NCI-H1436 treated with DMSO at 0.1 percent for 48 hours (cell line): ENCODE measurements around the gene C3orf18.

Experiments used
- DNase-seq: peaks from one replicate; lab custom pipeline; 2025; lab: John Stamatoyannopoulos, UW

C3orf18 gene

DNA sequence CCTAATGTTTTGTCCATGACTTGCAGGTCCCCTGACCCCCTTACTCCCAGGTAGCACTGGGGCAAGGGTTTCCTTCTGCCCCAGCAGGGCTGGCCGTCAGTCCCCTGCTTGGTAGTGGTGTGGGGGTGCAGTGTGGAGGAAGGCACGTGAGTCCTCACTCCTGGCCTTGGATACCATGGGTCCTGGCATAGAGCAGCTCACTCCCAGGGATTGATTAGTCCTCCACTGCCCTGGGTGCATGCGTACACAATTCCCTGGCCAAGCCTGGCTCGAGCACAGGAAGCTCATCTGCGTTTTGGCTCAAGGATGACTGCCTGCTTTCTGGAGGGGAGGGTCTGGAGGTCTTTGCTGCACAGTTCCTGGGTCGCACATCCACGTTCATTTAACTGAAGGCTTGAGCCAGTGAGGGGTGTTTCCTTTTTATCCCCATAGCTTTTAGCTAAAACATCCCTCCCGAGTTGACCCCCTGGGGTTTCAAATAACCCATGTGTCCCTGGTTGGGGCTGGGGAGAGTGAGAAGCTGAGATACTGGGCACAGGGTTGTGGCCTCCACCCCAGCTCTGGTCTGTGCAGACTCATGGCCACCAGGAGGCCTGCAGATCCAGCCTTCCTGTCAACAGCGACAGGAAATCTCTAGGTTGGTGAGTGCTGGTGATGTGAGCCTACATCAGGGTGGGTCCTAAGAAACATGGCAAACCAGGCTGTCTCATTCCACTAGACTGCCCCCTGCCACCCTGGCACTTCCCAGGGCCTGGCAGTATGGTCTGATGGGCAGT lies 13.3 kb upstream of the C3orf18 start:
- DNase-seq, result no peak

DNA sequence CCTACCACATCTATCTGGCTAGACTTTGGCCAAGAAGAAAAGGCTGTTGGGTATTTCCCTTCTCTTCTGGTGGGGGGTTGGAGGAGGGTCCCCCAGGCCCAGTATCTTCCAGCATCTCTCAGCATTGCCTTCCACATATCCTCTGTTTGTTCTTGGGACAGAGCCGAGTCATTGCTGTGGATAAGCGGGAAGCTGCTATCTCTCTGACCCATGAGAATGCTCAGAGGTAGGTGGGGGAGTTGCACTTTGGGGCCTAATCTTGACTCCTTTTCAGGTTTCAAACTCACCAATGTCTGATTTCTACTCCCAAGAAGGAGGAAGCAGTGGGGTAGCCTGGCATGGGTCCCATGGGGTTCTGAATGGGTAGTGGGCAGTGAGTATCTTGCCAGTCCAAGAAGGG lies 9.8 kb upstream of the C3orf18 start:
- no peak for DNase-seq

DNA sequence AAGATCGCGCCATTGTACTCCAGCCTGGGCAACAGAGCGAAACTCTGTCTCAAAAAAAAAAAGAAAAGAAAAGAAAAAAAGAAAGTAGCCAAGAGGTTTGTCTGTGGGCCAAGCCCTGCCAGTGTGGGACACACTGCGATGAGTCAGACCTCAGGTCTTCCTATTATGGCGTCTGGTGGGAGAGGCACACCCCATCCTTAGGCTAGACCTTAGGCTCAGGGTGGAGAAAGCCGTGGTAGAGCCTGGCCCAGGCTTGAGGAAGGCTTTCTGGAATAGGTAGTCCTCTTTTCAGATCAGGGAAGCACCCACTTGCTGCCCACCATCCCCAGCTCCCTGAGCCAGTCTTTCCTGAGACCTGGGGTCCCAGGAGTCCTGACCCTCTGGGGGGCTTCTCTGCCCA lies 7.8 kb upstream of the C3orf18 start:
- DNase-seq, result no peak

DNA sequence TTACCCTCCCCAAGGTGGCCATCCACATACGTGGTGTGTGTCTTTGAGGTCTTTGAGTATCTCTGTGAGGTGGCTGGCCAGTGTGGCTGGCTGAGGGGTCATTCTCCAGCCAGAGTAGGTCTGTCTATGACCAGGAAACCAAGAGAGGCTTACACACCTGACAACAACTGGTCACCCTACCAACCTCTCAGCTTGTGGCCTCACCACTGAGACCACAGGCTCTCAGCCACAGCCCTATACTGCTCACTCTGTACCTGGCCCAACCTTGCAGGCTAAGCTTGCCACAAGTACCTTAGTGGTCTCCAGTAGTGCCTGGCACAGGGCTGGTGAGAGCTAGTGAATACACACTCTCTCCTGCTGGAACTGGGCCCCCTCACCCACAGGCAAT lies 6.9 kb upstream of the C3orf18 start:
- no peak for DNase-seq

DNA sequence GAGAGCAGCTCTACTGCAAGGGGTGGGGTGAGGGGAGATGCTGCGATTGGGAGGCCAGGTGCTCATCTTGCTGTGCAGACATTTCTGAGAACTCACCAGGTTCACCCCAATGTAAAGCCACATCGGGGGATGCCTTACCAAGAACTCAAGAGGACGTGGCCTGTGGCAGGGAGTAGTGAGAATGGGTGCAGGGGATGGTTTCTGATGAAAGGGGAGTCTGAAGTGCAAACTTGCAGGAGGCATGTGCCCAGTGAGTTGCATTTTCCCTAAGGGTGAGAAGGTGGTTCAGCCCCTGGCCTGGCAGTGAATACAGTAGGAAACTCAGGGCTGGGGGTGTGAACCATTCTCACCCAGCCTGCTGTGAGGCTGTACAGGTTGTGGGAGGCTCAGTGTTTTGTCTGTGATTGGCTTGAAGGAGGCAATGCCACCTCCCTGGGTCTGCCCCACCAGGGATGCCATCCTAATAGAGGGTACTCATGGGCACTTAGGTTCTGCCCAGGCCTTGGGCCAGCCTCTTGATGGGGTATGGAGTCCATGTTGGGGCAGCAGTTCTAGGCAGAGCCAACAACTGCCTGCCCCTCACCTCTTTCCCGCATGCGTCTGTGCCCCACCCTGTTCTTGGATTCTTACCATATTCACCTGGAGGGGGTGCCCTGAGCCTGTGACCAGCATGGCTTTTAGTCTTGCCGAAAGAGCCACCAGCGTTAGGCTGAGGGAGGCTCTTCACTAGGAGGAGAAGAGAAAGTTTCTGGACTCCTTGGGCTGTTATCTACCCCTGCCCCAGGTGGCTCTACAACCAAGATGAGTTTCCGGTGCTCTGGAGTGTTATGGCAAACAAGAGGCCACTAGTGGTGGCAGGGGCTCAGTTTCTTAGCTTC lies 6.3 kb upstream of the C3orf18 start:
- no peak for DNase-seq

DNA sequence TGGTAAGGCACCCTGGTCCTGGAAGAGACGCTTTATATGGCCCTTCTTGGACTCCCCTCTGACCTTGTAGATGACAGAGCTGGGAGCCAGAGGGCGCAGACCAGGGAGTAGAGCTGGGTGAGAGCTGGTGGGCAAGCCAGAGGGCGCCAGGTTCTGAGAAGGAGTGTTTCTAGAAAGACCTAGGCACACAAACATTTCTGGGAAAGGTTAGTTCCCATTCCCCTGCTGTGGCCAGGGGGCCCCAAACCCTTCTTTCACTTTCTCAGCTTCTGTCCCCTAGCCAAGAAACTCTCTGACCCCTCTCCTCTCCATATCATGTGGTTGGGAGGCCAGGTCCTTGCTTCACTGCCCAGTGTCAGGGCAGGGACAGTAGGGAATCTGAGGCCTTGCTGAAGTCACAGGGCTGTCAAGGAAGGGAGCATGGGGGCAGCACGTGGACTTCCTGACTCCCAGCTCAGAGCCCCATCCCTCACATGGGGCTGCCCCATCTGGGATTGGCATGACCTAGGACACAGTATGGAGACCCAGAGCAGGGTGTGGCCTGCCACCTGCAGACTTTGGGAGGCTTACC lies 5.3 kb upstream of the C3orf18 start:
- DNase-seq, result no peak

DNA sequence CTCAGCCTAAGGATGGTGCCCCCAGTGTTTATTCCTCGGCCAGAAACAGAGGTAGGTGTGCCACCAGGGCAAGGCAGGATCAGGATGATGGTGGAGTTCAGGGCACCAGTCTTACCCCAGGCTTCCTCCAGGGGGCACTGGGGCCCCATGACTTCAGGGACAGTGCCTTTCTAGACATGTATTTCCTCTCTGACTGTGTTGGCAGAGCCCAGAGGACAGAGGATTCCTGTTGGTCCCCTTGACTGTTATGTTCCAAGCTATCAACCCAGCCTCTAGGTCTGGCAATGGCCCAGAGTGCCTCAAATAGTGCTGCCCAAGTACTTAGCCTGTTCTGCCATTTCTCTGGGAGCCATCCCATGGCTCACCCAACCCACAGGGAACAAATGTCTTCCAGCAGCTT lies 4.6 kb upstream of the C3orf18 start:
- DNase-seq, result no peak

DNA sequence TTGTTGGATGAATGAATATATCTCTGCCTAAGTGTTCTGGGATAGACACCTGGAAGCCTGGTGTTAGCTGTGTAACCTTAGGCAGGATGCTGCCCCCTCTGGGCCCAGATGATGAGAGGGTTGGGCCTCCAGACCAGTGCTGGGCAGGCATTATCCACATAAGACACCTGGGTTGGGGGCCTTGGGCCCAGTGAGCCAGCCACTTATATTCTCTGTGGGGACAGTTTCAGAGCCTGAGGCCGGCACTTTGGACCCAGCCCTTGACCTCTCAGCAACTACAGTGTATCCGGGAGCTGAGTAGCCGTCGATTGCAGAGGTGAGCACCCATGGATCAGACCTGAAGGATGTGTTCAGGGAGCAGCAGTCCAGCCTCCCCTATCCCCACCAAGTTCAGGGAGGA lies 3.9 kb upstream of the C3orf18 start:
- DNase-seq, result no peak

DNA sequence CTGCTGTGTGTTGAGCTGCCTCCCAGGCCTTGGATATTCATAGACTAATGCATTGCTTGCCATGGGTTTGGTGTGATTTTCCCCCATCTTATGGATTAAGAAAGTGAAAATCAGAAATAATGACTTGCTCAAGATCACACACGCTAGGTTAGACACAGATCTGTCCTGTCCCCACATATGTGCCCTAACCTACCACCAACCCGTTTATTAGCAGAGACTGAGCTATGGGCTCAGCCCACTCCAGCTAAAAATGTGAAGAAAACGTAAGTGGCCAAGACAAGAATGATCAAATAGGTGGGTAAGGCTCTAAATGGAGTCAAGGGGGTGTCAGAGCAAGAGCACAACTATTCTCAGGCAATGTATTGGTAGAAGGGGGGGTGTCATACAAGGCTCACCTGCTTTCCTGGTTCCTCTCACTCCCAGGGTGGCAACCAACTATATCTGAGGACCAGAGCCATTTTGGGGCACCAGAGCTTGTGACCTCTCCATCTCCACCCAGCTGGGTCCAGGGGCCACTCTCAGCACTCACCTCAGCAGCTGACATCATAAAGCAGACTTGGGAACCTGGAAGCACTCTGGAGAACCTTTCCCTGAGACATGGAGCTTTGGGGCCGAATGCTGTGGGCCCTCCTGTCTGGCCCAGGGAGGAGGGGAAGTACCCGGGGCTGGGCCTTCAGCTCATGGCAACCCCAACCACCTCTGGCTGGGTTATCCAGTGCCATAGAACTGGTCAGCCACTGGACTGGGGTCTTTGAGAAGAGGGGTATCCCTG lies 3.1 kb upstream of the C3orf18 start:
- no peak for DNase-seq

DNA sequence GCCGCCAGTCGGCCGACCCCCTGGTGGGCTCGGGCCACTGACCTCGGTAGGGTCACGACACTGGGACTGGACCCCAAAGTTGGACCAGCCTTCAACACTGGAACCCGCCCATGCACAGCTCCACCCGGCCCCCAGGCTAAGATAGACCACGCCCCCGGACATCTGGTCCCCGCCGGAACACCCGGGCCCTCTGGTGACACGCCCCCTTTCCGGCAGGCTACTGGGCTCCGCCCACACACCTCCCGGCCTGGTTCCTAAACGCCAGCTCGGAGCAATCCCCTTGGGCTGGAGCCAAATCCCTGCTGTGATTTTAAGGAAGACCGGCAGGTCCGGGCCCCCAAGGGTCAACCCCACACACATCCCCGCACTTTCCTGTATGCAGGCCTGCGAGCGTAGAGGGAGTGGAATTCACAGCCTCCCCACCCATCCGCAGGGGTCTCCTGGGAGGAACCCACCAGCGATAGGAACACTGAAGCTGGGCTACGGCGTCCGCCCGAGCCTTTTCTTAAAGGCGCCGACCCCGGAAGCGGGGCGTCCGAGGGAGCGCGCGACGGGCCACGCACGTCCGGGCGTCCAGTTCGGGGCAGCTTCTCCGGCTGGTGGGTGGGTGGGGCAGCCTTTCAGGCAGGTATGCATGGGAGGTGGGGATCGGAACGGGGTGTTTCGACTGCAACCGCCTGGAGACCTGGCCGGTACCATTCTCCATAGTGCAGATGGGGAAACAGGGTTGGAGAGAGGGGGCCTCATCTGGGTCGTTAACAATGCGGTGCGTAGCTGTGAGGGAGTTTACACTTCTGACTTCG lies 1.6 kb upstream of the C3orf18 start, which contains the start of gene HEMK1:
TSS of gene HEMK1 (plus strand) at position 576 of the 803 bp plus-strand sequence. CDS start 1,583 bp downstream, outside the sequence.
- peak; percentile 43 for DNase-seq

DNA sequence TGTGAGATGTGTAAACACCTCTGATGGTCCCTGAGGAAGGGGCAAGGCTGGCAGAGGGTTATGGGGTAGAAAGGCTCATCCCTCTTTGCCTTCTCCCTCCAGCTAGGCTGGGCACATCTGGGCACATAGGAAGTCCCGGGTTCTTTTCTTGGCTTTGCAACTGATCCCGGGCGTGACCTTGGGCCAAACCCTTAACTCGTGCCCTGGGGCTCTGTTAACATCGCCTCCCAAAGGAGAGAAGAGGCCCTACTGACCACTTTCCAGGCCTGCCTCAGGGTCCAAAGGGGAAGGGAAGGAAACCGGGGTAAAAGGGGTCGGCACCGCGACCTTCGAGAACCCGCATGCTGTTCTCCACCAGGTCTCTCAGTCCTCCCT lies 549 bp downstream of the C3orf18 start:
- DNase-seq, result no peak

DNA sequence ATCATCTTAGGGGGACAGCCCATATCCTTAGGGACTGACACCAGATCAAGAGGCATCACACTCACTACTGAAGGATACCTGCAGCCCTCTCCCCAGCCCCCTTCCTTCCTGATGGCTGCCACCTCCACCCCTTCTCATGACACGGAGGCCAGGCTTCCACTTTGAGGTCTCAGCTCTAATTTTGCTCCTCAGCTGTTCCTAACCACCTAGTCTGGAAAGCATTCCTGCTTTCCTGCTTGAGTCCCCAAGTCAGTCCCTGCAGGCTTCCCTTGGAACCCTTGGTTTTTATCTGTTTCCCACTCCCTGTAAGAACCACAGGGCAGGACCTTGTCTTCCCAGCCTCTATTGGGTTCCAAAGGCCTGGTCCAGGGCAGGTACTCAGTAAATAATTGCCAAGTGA lies 3.2 kb downstream of the C3orf18 start:
- no peak for DNase-seq

DNA sequence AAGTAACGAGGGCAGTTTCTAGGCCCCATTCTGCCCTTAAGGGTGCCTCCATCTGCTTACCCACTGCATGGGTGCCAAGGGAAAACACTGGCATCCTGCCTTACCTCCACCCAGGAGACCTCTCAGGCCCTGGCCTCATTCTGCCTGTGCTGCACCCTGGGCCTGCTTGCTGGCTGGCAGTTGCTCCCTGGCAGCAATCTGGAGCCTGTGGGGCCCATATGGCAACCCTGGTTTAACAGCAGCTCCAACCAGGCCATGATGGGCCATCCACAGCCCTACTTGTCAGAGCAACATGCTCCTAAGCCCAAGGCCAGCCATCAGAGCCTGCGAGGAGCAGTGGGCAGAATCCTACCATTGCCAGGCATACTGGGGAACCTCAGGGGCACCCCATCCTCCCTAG lies 3.7 kb downstream of the C3orf18 start:
- DNase-seq, result no peak

DNA sequence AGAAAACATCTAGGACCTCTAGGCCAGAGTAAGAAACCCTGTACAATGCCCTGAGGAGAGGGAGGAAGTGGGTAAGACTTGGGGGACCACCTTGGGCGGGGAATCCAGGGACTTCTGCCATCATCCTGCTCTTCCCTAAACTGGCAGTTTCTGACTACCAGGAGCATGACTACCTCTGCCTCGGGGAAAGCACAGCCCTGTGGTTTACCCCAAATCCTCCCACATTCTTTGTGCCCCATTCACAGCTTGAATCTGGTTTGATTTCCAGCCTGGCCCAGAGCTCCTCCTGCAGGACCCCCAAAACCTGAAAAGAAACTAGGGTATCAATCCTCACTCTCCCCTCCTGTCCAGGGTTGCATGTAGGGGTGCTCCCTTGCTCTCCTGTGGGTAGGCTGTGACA lies 4.7 kb downstream of the C3orf18 start:
- no peak for DNase-seq

DNA sequence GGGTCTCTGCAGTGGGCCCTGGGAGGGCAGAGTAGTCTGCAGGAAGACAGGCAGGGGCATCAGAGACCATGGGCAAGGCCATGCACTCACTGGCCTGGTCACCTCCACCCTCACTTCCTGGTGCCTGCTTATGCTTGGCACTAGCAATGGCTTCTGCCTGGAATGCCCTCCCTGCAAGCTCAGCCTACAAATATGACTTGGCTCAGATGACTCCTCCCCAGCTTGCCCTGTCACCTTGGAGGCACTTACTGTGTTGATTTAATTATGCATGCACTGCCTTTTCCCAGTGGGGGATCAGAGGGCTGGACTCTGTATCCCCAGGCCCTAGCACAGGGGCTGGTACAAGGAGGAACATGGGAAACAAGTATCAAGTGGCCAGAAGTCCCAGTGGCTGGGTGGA lies 7.8 kb downstream of the C3orf18 start:
- no peak for DNase-seq

DNA sequence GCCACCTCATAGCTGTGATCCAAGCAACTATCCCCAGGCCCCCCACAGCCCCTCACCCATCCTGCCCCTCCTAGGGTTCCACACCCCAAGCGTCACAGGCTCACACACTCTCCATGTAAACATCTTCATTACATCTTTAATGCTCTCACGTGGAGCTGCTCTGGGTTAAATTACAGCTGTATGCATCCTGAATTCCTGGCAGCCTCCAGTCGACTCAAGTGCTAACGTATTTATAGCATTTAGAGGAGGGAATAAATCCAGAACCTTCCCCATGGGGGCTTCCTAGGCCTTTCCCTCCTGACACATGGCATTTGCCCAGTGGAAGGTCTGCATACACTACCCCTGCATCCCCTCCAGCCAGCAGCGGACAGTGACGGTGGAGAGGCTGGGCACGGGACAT lies 9.6 kb downstream of the C3orf18 start:
- no peak for DNase-seq

DNA sequence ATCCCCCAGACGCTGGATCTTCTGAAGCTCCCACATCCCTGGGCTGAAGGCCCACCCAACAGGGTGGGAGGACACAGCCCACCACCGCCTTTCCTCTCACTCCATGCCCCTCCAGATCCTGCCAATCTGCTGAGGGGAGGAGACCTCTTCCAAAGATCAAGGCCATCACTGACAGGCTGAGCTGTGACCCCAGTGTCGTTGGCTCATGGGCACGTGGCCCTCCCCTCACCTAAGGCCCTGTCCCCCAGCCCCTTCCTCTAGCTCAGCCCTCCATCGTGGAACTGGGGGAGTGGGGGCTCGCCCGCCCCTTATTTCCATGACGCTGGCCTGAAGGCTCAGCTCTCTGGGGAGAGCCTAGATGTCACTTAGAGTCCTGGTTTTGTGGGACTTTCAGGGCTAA lies 10.4 kb downstream of the C3orf18 start:
- no peak for DNase-seq

DNA sequence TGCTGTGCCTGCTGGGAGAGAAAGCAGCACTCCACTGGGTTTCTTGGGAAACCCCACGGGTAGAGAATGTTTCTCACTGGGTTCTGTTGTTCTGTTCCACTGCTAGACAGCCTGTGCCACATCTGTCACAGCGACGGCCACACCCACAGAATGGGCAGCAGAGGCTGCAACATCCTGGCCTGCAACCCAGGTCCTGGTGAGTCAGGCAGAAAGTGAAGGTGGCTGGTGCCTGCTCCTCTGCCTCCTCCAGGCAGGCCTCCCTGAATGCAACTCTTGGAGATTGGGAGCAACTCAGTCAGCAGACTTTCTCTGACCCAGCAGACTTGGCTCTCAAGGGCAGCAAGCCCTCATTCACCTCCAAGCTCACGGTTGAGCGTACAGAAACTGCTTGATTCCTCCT lies 13.0 kb downstream of the C3orf18 start:
- DNase-seq, result no peak

DNA sequence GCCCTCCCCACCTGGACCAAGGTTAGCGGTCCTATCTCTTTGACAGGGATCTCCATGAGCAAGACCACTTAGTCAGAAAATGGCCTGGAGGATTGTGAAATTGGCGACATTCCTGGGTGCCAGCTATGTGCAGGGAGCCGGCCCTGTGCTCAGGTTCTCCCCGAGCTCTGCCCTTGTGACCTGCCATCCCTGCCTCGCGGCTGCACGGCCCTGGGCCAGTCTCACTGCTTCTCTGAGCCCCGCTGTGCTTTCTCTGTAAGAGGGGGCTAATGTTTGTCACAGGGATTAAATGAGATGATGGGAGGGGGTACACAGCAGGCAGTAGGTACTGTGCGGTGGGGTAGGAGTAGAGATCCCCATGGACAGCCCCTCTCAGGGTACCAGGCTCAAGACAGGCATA lies 14.9 kb downstream of the C3orf18 start:
- no peak for DNase-seq

DNA sequence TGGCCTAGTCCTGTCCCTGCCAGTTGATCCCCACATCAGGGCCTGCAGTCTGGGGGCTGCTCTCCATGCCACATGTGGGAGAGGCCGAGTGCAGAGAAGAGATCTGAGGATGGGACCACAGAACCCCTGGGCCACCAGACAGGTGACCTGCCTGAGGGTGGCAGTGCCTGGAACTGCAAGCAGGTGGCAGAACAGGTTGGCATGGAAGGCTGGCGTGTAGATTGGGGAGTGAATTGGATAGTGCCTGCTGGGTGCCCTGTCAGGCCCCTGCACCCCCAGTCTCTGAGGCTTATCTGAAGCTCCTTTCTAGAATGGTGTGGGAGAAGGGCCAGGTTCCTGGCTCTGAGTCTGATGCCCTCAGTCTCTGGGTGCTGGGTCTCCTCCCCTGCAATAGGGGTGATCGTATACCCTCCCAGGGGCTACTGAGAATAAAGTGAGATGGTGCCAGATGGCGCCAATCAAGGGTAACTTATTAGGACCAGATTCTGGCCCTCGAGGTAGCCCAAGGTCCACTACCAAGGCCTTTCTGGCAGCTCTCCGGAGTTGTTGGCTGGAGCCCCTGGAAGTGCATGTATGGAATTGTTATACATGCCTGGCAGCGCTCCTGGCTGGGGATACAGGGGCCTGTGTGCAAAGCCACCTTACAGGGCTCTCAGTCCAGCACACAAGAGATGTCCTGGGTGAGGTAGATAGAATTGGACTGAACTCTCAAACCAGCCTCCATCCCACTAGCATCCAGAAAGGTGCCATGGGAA lies 15.7 kb downstream of the C3orf18 start:
- DNase-seq, result no peak
